HG03469 (cell line): ENCODE measurements around the gene FFAR3.
"Not testable (repeated sequence)": the region's sequence is repeated elsewhere in the genome, so short reads cannot be mapped to it uniquely, and the experiment has no call there.

ENCODE experiments used
- ATAC-seq: cut with Tn5 transposase; IDR thresholded peaks from one replicate; pipeline ENCODE4 v1.9.1; 2021; ENCODE audit warnings: mild to moderate bottlenecking, moderate library complexity, moderate number of reproducible peaks; ENCODE audit not compliant: unreplicated experiment

The FFAR3 gene

GRCh38 chr19:35349614-35350521, 8.4 kb upstream of the FFAR3 start:
- ATAC-seq: no peak

DNA sequence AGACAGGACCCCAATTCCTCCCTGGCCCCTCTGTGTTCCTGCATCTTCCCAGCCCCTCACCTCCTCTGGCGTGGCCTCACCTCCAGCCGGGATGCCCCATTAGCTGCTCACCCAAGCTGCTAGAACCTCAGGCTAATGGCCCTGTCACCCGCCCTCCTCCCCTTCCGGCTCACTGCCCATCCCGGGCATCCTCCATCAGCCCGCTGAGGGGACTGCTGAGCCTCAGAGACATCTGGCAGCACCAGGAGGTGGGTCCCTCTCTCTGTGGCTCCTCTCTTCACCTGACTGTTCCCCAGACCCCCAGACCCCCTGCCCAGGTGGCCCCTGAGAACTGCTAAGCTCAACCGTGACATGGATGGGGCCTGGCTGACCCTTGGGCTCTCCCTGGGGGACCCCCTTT, 7.7 kb upstream of the FFAR3 start:
- no peak for ATAC-seq

DNA sequence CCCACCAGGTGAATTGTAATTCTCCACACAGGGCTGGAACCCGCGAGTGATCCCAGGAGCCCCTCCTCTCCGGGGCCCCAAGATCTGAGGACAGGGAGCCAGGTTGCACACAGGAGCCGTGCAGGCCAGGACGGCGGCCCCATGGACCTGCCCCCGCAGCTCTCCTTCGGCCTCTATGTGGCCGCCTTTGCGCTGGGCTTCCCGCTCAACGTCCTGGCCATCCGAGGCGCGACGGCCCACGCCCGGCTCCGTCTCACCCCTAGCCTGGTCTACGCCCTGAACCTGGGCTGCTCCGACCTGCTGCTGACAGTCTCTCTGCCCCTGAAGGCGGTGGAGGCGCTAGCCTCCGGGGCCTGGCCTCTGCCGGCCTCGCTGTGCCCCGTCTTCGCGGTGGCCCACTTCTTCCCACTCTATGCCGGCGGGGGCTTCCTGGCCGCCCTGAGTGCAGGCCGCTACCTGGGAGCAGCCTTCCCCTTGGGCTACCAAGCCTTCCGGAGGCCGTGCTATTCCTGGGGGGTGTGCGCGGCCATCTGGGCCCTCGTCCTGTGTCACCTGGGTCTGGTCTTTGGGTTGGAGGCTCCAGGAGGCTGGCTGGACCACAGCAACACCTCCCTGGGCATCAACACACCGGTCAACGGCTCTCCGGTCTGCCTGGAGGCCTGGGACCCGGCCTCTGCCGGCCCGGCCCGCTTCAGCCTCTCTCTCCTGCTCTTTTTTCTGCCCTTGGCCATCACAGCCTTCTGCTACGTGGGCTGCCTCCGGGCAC, 6.7 kb upstream of the FFAR3 start:
- ATAC-seq: no peak

DNA sequence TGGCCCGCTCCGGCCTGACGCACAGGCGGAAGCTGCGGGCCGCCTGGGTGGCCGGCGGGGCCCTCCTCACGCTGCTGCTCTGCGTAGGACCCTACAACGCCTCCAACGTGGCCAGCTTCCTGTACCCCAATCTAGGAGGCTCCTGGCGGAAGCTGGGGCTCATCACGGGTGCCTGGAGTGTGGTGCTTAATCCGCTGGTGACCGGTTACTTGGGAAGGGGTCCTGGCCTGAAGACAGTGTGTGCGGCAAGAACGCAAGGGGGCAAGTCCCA, 6.1 kb upstream of the FFAR3 start:
- ATAC-seq: no peak

DNA sequence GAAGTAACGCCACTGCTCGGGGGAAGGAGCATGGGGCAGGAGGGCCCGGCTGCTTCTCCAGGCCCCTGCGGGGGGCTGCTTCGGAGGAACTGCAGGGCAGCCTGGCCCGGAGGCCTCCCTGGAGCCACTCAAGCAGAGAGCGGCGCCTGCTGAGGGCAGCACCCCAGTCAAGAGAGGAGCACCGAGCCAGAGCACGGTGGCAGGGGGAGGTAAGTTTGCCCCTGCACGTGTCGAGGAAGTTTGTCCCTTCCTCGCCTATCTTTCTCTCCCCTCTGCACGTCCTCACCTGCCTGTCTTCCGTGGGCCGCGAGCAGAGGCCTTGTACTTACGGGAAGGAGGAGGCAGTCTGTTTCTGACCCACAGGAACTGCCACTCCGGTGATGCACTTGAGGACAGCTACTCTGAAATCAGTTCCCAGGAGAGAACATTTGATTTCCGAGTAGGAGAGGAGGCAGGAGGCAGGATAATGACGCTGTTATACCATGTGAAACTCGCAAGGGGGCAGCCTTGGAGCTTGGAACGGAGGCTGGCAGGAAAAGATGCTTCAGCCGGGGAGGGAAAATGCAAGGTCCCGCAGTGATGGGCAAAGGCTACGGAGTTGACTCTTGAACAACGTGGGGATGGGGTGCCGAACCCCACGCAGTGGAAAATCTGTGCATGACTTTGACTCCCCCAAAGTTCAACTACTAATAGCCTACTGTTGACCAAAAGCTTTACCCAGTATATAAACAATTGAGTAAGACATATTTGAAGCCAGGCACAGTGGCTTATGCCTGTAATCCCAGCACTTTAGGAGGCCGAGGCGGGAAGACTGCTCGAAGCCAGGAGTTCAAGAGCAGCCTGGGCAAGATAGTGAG, 5.6 kb upstream of the FFAR3 start:
- ATAC-seq: no peak

GRCh38 chr19:35353635-35354034, 4.6 kb upstream of the FFAR3 start:
- no peak for ATAC-seq

GRCh38 chr19:35354898-35355297, 3.4 kb upstream of the FFAR3 start:
- no peak for ATAC-seq

DNA sequence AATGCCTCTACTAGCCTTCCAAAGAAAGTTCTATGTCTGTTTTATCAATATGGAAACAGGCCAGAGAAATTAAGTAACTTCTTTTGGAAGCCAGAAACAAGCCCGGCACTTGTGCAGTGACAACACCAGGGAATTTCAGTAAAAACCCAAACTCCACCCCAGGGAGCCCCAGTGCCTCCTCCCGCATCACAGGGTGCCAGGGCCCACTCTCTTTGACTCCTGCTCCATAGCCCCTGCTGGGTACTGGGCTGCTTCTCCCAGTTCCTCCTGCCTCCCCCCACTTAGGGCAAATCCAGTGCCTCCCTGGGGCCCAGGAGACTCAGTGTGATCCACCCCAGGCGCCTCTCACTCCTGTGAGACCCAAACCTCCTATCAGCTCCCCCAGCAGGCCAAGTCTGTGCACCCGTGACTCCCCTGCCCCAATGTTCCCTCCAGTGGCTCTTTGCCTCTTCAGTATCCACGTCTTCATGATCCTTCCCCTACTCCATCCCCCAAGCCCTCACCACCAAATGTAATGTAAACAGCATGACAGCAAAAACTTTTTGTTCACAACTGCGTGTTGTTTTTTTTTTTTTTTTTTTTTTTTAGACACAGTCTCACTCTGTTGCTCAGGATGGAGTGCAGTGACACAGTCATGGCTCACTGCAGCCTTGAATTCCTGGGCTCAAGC, 2.3 kb upstream of the FFAR3 start:
- no peak for ATAC-seq

DNA sequence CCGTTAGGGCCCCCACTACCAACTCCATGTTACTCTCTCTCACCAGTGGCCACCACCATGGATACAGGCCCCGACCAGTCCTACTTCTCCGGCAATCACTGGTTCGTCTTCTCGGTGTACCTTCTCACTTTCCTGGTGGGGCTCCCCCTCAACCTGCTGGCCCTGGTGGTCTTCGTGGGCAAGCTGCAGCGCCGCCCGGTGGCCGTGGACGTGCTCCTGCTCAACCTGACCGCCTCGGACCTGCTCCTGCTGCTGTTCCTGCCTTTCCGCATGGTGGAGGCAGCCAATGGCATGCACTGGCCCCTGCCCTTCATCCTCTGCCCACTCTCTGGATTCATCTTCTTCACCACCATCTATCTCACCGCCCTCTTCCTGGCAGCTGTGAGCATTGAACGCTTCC, 574 bp downstream of the FFAR3 start:
- ATAC-seq: not testable (repeated sequence)

- ATAC-seq: not testable (repeated sequence)
These were observed 1.1 kb downstream of the FFAR3 start for GRCh38 chr19:35359395-35359794.

DNA sequence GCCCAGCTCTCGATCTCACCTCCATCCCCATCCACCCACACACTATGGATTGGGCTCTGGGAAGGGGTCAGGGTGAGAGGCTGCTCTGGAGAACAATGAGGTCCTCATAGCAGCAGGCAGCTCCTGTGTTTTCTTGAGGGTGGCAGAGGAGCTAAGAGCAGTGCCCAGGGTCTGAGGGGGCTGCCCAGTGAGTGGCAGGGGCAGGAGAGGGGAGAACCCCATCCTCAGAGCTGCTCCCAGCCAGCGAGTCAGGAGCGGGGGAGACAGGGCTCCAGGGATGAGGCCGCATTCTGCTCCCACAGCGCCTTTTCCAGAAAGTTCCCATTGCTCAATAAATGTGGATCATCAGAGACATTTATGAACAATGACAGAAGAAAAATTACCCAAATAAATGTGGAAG, 1.8 kb downstream of the FFAR3 start:
- ATAC-seq: not testable (repeated sequence)

DNA sequence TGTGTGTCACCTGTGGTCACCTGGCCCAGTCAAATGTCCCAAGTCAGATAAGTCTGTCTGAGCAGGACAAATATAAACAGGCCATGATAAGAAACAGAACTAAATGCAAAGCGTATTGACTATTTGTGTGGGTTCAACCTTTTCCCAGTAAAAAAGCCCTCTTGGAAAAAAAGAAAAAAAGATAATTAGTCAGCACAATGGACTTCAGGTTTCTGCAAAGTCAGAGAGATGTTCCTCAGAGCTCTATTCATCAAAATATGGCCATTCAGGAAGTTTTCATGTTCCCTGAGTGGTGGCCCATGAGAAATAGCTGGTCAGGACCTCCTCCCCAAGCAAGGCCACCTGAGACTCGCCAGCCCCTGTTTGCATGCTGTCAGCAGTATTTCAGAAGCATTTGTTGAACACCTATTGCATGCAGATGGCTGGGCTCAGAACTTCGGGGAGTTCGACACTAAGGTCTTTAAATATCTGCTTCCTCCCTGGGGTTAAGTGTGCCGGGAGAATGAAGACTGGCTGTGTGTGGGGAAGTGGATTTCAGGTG, 2.7 kb downstream of the FFAR3 start:
- ATAC-seq: no peak

GRCh38 chr19:35362261-35363000, 4.2 kb downstream of the FFAR3 start:
- no peak for ATAC-seq

GRCh38 chr19:35363001-35363590, 4.8 kb downstream of the FFAR3 start:
- ATAC-seq: no peak

DNA sequence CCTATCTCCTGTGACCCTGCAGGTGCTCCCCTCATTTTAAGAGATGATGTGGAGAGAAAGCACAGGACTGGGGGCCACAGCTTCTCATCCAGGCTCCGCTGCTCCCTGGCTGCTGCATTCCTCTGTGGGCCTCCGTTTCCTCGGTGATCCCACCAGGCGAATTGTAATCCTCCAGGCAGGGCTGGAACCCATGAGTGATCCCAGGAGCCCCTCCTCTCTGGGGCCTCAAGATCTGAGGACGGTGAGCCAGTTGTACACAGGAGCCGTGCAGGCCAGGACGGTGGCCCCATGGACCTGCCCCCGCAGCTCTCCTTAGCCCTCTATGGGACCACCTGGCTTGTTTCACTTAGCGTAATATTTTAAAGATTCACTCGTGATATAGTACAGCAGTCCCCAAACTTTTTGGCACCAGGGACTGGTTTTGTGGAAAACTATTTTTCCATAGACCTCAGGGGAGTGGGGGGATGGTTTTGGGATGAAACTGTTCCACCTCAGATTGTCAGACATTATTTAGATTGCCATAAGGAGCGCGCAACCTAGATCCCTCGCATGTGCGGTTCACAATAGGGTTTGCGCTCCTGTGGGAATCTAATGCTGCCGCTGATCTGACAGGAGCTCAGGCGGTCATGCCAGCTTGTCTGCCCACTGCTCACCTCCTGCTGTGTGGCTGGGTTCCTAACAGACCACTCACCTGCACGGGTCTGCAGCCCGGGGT, 5.6 kb downstream of the FFAR3 start:
- ATAC-seq: no peak

DNA sequence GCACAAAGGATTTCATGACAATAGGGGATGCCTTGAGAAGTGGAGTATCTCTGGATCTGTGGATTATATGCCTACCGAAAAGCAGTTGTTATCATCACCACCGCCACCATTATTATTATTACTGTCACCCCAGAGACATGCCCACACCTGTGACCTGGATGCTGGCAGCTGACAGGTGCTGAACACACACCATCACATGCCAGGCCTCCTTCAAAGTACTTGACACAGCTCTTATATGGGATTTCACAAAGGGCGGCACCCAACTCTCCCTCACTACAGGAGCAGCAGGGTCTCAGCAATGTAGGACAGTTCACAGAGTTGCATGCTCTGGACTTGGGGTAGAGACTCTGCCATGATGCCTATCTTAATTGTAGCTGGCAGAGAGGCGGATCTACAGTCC, 7.0 kb downstream of the FFAR3 start:
- no peak for ATAC-seq

GRCh38 chr19:35368378-35368777, 10.1 kb downstream of the FFAR3 start:
- ATAC-seq: no peak

- ATAC-seq: no peak
These were observed 11.3 kb downstream of the FFAR3 start for GRCh38 chr19:35369522-35369921.

GRCh38 chr19:35370722-35371121, 12.5 kb downstream of the FFAR3 start, which contains the start of gene GPR42:
GPR42 (plus strand) TSS chr19:35371068; CDS start chr19:35371360, 292 bp downstream.
- ATAC-seq: no peak
